MCF 10A (cell line): Measurements from ENCODE around the gene VRK1. TPM values are rescaled to one million over a fixed set of nuclear protein-coding genes. Genes with fewer than 3 reads are reported as not detected.

Source experiments
- BruUV-seq: library from RNA; stranded (reverse); fragments of 400-500 nt; replicated peaks from 2 replicates; lab custom pipeline; 2021; lab: Mats Ljungman, UMichigan
- CTCF ChIA-PET: fragments of 300-600 bp; sonication (Branson Sonifier 250); formaldehyde crosslinking; extraction: SDS; loops from one replicate; lab custom pipeline; 2021; ENCODE audit warnings: antibody characterized with exemption, inconsistent platforms; lab: Yijun Ruan, JAX
- POLR2A ChIA-PET: fragments of 300-600, 350-650 bp; sonication (Branson Sonifier 250); formaldehyde crosslinking; extraction: SDS; loops from one replicate; lab custom pipeline; 2020; ENCODE audit warnings: antibody characterized with exemption, inconsistent platforms; lab: Yijun Ruan, JAX
- DNase-seq: peaks from one replicate; pipeline ENCODE4 v3.0.0-alpha.2; 2018; ENCODE audit not compliant: unreplicated experiment
- H3K27ac Mint-ChIP-seq: one replicate; pipeline ENCODE4 v1.8.0; 2022; ENCODE audit warnings: mild to moderate bottlenecking, low read depth, mixed read lengths; ENCODE audit not compliant: unreplicated experiment
- H3K27me3 Mint-ChIP-seq: one replicate; pipeline ENCODE4 v1.8.0; 2022; ENCODE audit warnings: mixed read lengths; ENCODE audit not compliant: insufficient read depth, unreplicated experiment
- H3K36me3 Mint-ChIP-seq: one replicate; pipeline ENCODE4 v1.8.0; 2022; ENCODE audit warnings: mild to moderate bottlenecking, moderate library complexity, mixed read lengths; ENCODE audit not compliant: insufficient read depth, unreplicated experiment
- H3K4me1 Mint-ChIP-seq: one replicate; pipeline ENCODE4 v1.8.0; 2022; ENCODE audit warnings: mixed read lengths; ENCODE audit not compliant: insufficient read depth, unreplicated experiment
- H3K4me3 Mint-ChIP-seq: one replicate; pipeline ENCODE4 v1.8.0; 2022; ENCODE audit warnings: mild to moderate bottlenecking, moderate library complexity, mixed read lengths; ENCODE audit not compliant: unreplicated experiment
- H3K9me3 Mint-ChIP-seq: one replicate; pipeline ENCODE4 v1.8.0; 2022; ENCODE audit warnings: mixed read lengths; ENCODE audit not compliant: unreplicated experiment
- CTCF ChIP-seq: fragments of 200-600 bp; IDR thresholded peaks from one replicate; pipeline ENCODE4 v1.8.0; 2022; ENCODE audit warnings: antibody characterized with exemption, mild to moderate bottlenecking; ENCODE audit not compliant: unreplicated experiment
- intact Hi-C: fragments of 100-400 bp; cut with micrococcal nuclease; formaldehyde crosslinking; loops from 2 replicates; pipeline ENCODE4 v1.14.1; 2022
- total RNA-seq: library from RNA; stranded (reverse); gene quantifications from 2 replicates; pipeline ENCODE4 v1.2.3, GENCODE V29; 2022

Gene VRK1
- total RNA-seq, 1 experiment from 2014 or later: 17.7 TPM

GRCh38 chr14:96848011-96848410, 50.8 kb downstream of the VRK1 start:
- no TSS peak for BruUV-seq
- ChIA-PET CTCF (interaction anchor here (1.0 to 1.5 kb wide), 2 partner anchors 103 to 282 kb away, joined by 3 to 4 read pairs; no protein-coding TSS in a partner anchor), POLR2A (interaction anchor here (0.5 to 1.3 kb wide), 3 partner anchors 10 to 202 kb away, joined by 3 read pairs; no protein-coding TSS in a partner anchor)
- peaks cover 7% of the 10 kb centered on the region for H3K36me3 Mint-ChIP-seq
- TF ChIP-seq CTCF: no peak
- no peaks in the 10 kb centered on the region for H3K27me3 Mint-ChIP-seq
- intact Hi-C loops: no loop called here
- H3K9me3 Mint-ChIP-seq: no peaks in the 10 kb centered on the region
- DNase-seq: no peak
- no peak overlapping the region for H3K27ac Mint-ChIP-seq
- H3K4me3 Mint-ChIP-seq: no peak overlapping the region
- no peaks in the 10 kb centered on the region for H3K4me1 Mint-ChIP-seq

GRCh38 chr14:96849733-96850132, 52.6 kb downstream of the VRK1 start:
- no peak overlapping the region for H3K27ac Mint-ChIP-seq
- TF ChIP-seq CTCF: no peak
- no peaks in the 10 kb centered on the region for H3K4me1 Mint-ChIP-seq
- no peak overlapping the region for H3K4me3 Mint-ChIP-seq
- intact Hi-C loops: loop anchor here (5.0 kb wide), 3 partner anchors 67 to 282 kb away; no protein-coding TSS in a partner anchor
- ChIA-PET CTCF (interaction anchor here (0.6 kb wide), 1 partner anchor 53 kb away, joined by 3 read pairs; no protein-coding TSS in a partner anchor), POLR2A (no interaction called here)
- DNase-seq: no peak
- peaks cover 7% of the 10 kb centered on the region for H3K36me3 Mint-ChIP-seq
- no peaks in the 10 kb centered on the region for H3K9me3 Mint-ChIP-seq
- H3K27me3 Mint-ChIP-seq: no peaks in the 10 kb centered on the region
- no TSS peak for BruUV-seq

- no peak overlapping the region for H3K4me3 Mint-ChIP-seq
- DNase-seq: no peak
- TF ChIP-seq CTCF: no peak
- peaks cover 7% of the 10 kb centered on the region for H3K36me3 Mint-ChIP-seq
- no peak overlapping the region for H3K27ac Mint-ChIP-seq
- no peaks in the 10 kb centered on the region for H3K27me3 Mint-ChIP-seq
- H3K4me1 Mint-ChIP-seq: no peaks in the 10 kb centered on the region
- CTCF ChIA-PET: interaction anchor here (0.5 to 3.0 kb wide), 12 partner anchors 9 to 286 kb away, joined by 3 to 19 read pairs (median 8); partner anchors contain the start of gene VRK1
- intact Hi-C loops: loop anchor here (2.0 to 5.0 kb wide), 4 partner anchors 53 to 285 kb away; no protein-coding TSS in a partner anchor
- BruUV-seq: no TSS peak
- POLR2A ChIA-PET: interaction anchor here (0.8 to 2.9 kb wide), 7 partner anchors 10 to 69 kb away, joined by 3 to 15 read pairs (median 7); partner anchors contain the start of gene VRK1
- no peaks in the 10 kb centered on the region for H3K9me3 Mint-ChIP-seq
Observed at GRCh38 chr14:96851694-96852381, 54.7 kb downstream of the VRK1 start.

- Mint-ChIP-seq H3K36me3 (peaks cover 7% of the 10 kb centered on the region), H3K4me3 (no peak overlapping the region), H3K9me3 (no peaks in the 10 kb centered on the region), H3K4me1 (no peaks in the 10 kb centered on the region), H3K27ac (no peak overlapping the region), H3K27me3 (no peaks in the 10 kb centered on the region)
- intact Hi-C loops: loop anchor here (2.0 to 5.0 kb wide), 4 partner anchors 54 to 286 kb away; no protein-coding TSS in a partner anchor
- TF ChIP-seq CTCF: peak; percentile 50
- DNase-seq: peak; percentile 64
- no TSS peak for BruUV-seq
- ChIA-PET POLR2A (interaction anchor here (0.8 to 2.9 kb wide), 10 partner anchors 9 to 339 kb away, joined by 3 to 15 read pairs (median 4); partner anchors contain the start of gene VRK1), CTCF (interaction anchor here (0.6 to 3.0 kb wide), 27 partner anchors 10 to 542 kb away, joined by 3 to 19 read pairs (median 4); partner anchors contain the start of gene VRK1)
Observed at GRCh38 chr14:96852823-96853422, 55.7 kb downstream of the VRK1 start.
